ENCODE data around the gene CNTN5. TPM values are rescaled to one million over a fixed set of nuclear protein-coding genes. Genes with fewer than 3 reads are reported as not detected.

The CNTN5 gene
- total RNA-seq, 2 experiments from 2014 or later = not detected

- CTCF ChIA-PET = no interaction called here
- Mint-ChIP-seq H3K27me3 (no peaks in the 10 kb centered on the region), H3K9me3 (peaks cover 21% of the 10 kb centered on the region)
Observed at GRCh38 chr11:99686838-99687237, 666.1 kb downstream of the CNTN5 start.

GRCh38 chr11:99687320-99687719 is 666.6 kb downstream of the CNTN5 start:
- ChIA-PET POLR2A (no interaction called here), CTCF (no interaction called here)
- no peaks in the 10 kb centered on the region for H3K27me3 Mint-ChIP-seq
- no peak overlapping the region for H3K4me3 Mint-ChIP-seq
- DNase-seq = no peak
- no peaks in the 10 kb centered on the region for H3K36me3 Mint-ChIP-seq (ENCODE audit: low read depth)
- peaks cover 21% of the 10 kb centered on the region for H3K9me3 Mint-ChIP-seq
- no peak overlapping the region for H3K27ac Mint-ChIP-seq
- H3K4me1 Mint-ChIP-seq = no peaks in the 10 kb centered on the region

More at GRCh38 chr11:99686838-99687237, 666.1 kb downstream of the CNTN5 start:
- no peak for DNase-seq
- POLR2A ChIA-PET = no interaction called here
- no peaks in the 10 kb centered on the region for H3K36me3 Mint-ChIP-seq (ENCODE audit: low read depth)
- no peak overlapping the region for H3K4me3 Mint-ChIP-seq
- H3K27ac Mint-ChIP-seq = no peak overlapping the region
- H3K4me1 Mint-ChIP-seq = no peaks in the 10 kb centered on the region

- H3K4me1 Mint-ChIP-seq = no peaks in the 10 kb centered on the region
- no peak for DNase-seq
- peaks cover 16% of the 10 kb centered on the region for H3K9me3 Mint-ChIP-seq
- no peaks in the 10 kb centered on the region for H3K27me3 Mint-ChIP-seq
- no peak overlapping the region for H3K4me3 Mint-ChIP-seq
- ChIA-PET POLR2A (no interaction called here), CTCF (no interaction called here)
- H3K36me3 Mint-ChIP-seq (ENCODE audit: low read depth) = no peaks in the 10 kb centered on the region
- H3K27ac Mint-ChIP-seq = no peak overlapping the region
Observed at GRCh38 chr11:99693941-99694492, 673.3 kb downstream of the CNTN5 start.

GRCh38 chr11:99695106-99695505 is 674.4 kb downstream of the CNTN5 start:
- ChIA-PET CTCF (no interaction called here), POLR2A (no interaction called here)
- H3K27me3 Mint-ChIP-seq = no peaks in the 10 kb centered on the region
- no peaks in the 10 kb centered on the region for H3K36me3 Mint-ChIP-seq (ENCODE audit: low read depth)
- no peak for DNase-seq
- H3K9me3 Mint-ChIP-seq = peaks cover 13% of the 10 kb centered on the region
- H3K4me1 Mint-ChIP-seq = no peaks in the 10 kb centered on the region
- no peak overlapping the region for H3K4me3 Mint-ChIP-seq
- no peak overlapping the region for H3K27ac Mint-ChIP-seq

GRCh38 chr11:99706848-99707247 is 686.1 kb downstream of the CNTN5 start:
- no peaks in the 10 kb centered on the region for H3K4me1 Mint-ChIP-seq
- ChIA-PET POLR2A (no interaction called here), CTCF (no interaction called here)
- H3K27me3 Mint-ChIP-seq = no peaks in the 10 kb centered on the region
- no peak overlapping the region for H3K4me3 Mint-ChIP-seq
- peaks cover 12% of the 10 kb centered on the region for H3K9me3 Mint-ChIP-seq
- H3K36me3 Mint-ChIP-seq (ENCODE audit: low read depth) = no peaks in the 10 kb centered on the region
- DNase-seq = no peak
- H3K27ac Mint-ChIP-seq = no peak overlapping the region

GRCh38 chr11:99708928-99709672 is 688.4 kb downstream of the CNTN5 start:
- no peak for DNase-seq
- ChIA-PET POLR2A (no interaction called here), CTCF (no interaction called here)
- H3K36me3 Mint-ChIP-seq (ENCODE audit: low read depth) = no peaks in the 10 kb centered on the region
- H3K4me3 Mint-ChIP-seq = no peak overlapping the region
- peaks cover 17% of the 10 kb centered on the region for H3K9me3 Mint-ChIP-seq
- H3K4me1 Mint-ChIP-seq = no peaks in the 10 kb centered on the region
- H3K27ac Mint-ChIP-seq = no peak overlapping the region
- H3K27me3 Mint-ChIP-seq = no peaks in the 10 kb centered on the region

- H3K9me3 Mint-ChIP-seq = peaks cover 17% of the 10 kb centered on the region
- no peaks in the 10 kb centered on the region for H3K27me3 Mint-ChIP-seq
- POLR2A ChIA-PET = no interaction called here
- no peak for DNase-seq
- no peak overlapping the region for H3K27ac Mint-ChIP-seq
- no peak overlapping the region for H3K4me3 Mint-ChIP-seq
- H3K4me1 Mint-ChIP-seq = no peaks in the 10 kb centered on the region
- CTCF ChIA-PET = no interaction called here
- H3K36me3 Mint-ChIP-seq (ENCODE audit: low read depth) = no peaks in the 10 kb centered on the region
Observed at GRCh38 chr11:99716302-99716701, 695.6 kb downstream of the CNTN5 start.

- Mint-ChIP-seq H3K9me3 (peaks cover 12% of the 10 kb centered on the region), H3K4me3 (no peak overlapping the region), H3K27me3 (no peaks in the 10 kb centered on the region), H3K4me1 (no peaks in the 10 kb centered on the region), H3K27ac (no peak overlapping the region), H3K36me3 (ENCODE audit: low read depth) (no peaks in the 10 kb centered on the region)
- no peak for DNase-seq
- CTCF ChIA-PET = no interaction called here
- POLR2A ChIA-PET = no interaction called here
Observed at GRCh38 chr11:99718291-99718690, 697.5 kb downstream of the CNTN5 start.

- Mint-ChIP-seq H3K27me3 (no peaks in the 10 kb centered on the region), H3K4me3 (no peak overlapping the region), H3K36me3 (ENCODE audit: low read depth) (no peaks in the 10 kb centered on the region), H3K4me1 (no peaks in the 10 kb centered on the region), H3K9me3 (no peaks in the 10 kb centered on the region), H3K27ac (no peak overlapping the region)
- DNase-seq = no peak
- ChIA-PET CTCF (no interaction called here), POLR2A (no interaction called here)
Observed at GRCh38 chr11:99739464-99740089, 718.8 kb downstream of the CNTN5 start.

GRCh38 chr11:99742501-99742900 is 721.8 kb downstream of the CNTN5 start:
- ChIA-PET CTCF (interaction anchor here (1.4 kb wide), 1 partner anchor 12 kb away, joined by 3 read pairs; no protein-coding TSS in a partner anchor), POLR2A (no interaction called here)
- no peaks in the 10 kb centered on the region for H3K36me3 Mint-ChIP-seq (ENCODE audit: low read depth)
- no peak overlapping the region for H3K4me3 Mint-ChIP-seq
- no peaks in the 10 kb centered on the region for H3K9me3 Mint-ChIP-seq
- H3K4me1 Mint-ChIP-seq = no peaks in the 10 kb centered on the region
- DNase-seq = no peak
- no peaks in the 10 kb centered on the region for H3K27me3 Mint-ChIP-seq
- H3K27ac Mint-ChIP-seq = no peak overlapping the region

- H3K9me3 Mint-ChIP-seq = peaks cover 8% of the 10 kb centered on the region
- H3K27ac Mint-ChIP-seq = no peak overlapping the region
- H3K36me3 Mint-ChIP-seq (ENCODE audit: low read depth) = no peaks in the 10 kb centered on the region
- ChIA-PET CTCF (no interaction called here), POLR2A (no interaction called here)
- H3K4me1 Mint-ChIP-seq = no peaks in the 10 kb centered on the region
- H3K4me3 Mint-ChIP-seq = no peak overlapping the region
- H3K27me3 Mint-ChIP-seq = no peaks in the 10 kb centered on the region
- no peak for DNase-seq
Observed at GRCh38 chr11:99759787-99760186, 739.0 kb downstream of the CNTN5 start.

GRCh38 chr11:99766811-99767210 is 746.1 kb downstream of the CNTN5 start:
- CTCF ChIA-PET = no interaction called here
- Mint-ChIP-seq H3K4me3 (no peak overlapping the region), H3K27ac (no peak overlapping the region), H3K9me3 (no peaks in the 10 kb centered on the region), H3K36me3 (ENCODE audit: low read depth) (no peaks in the 10 kb centered on the region), H3K4me1 (no peaks in the 10 kb centered on the region), H3K27me3 (no peaks in the 10 kb centered on the region)
- no peak for DNase-seq
- POLR2A ChIA-PET = no interaction called here

GRCh38 chr11:99773646-99774045 is 752.9 kb downstream of the CNTN5 start:
- no peaks in the 10 kb centered on the region for H3K4me1 Mint-ChIP-seq
- peaks cover 2% of the 10 kb centered on the region for H3K9me3 Mint-ChIP-seq
- no peak overlapping the region for H3K27ac Mint-ChIP-seq
- DNase-seq = no peak
- ChIA-PET CTCF (no interaction called here), POLR2A (no interaction called here)
- H3K27me3 Mint-ChIP-seq = no peaks in the 10 kb centered on the region
- H3K36me3 Mint-ChIP-seq (ENCODE audit: low read depth) = no peaks in the 10 kb centered on the region
- no peak overlapping the region for H3K4me3 Mint-ChIP-seq

- peaks cover 9% of the 10 kb centered on the region for H3K9me3 Mint-ChIP-seq
- POLR2A ChIA-PET = no interaction called here
- no peak overlapping the region for H3K27ac Mint-ChIP-seq
- no peaks in the 10 kb centered on the region for H3K36me3 Mint-ChIP-seq (ENCODE audit: low read depth)
- DNase-seq = no peak
- no peak overlapping the region for H3K4me3 Mint-ChIP-seq
- H3K4me1 Mint-ChIP-seq = no peaks in the 10 kb centered on the region
- CTCF ChIA-PET = no interaction called here
- no peaks in the 10 kb centered on the region for H3K27me3 Mint-ChIP-seq
Observed at GRCh38 chr11:99781074-99781473, 760.3 kb downstream of the CNTN5 start.
